CD4-positive, alpha-beta T cell treated with Interleukin-15 for 4 hours (primary cell): ENCODE data around the gene C1orf159.
"Not testable (repeated sequence)": the region's sequence is repeated elsewhere in the genome, so short reads cannot be mapped to it uniquely, and the experiment has no call there.

Source experiments
- DNase-seq: peaks from one replicate; pipeline ENCODE4 v3.0.0-alpha.2; 2020; ENCODE audit warnings: low spot score

The C1orf159 gene

GRCh38 chr1:1081311-1082238 lies 34.3 kb downstream of the C1orf159 start:
- DNase-seq, result no peak

GRCh38 chr1:1080951-1081310 lies 35.0 kb downstream of the C1orf159 start:
- no peak for DNase-seq

- no peak for DNase-seq
These were observed 35.6 kb downstream of the C1orf159 start for GRCh38 chr1:1080122-1080757.

GRCh38 chr1:1079408-1080121 lies 36.3 kb downstream of the C1orf159 start:
- DNase-seq, result peak; percentile 6

GRCh38 chr1:1077396-1077795 lies 38.5 kb downstream of the C1orf159 start:
- DNase-seq, result not testable (repeated sequence)

- DNase-seq, result no peak
These were observed 40.5 kb downstream of the C1orf159 start for GRCh38 chr1:1075148-1075935.

GRCh38 chr1:1074631-1075147 lies 41.2 kb downstream of the C1orf159 start:
- no peak for DNase-seq

GRCh38 chr1:1073743-1074587 lies 41.9 kb downstream of the C1orf159 start, which contains the start of gene RNF223:
Gene RNF223 (minus strand): TSS chr1:1074306. CDS start chr1:1072566, 1,740 bp downstream.
- DNase-seq, result no peak

GRCh38 chr1:1072849-1073742 lies 42.8 kb downstream of the C1orf159 start:
- no peak for DNase-seq

- DNase-seq, result no peak
These were observed 43.5 kb downstream of the C1orf159 start for GRCh38 chr1:1072299-1072848.

- no peak for DNase-seq
These were observed 44.2 kb downstream of the C1orf159 start for GRCh38 chr1:1071486-1072298.

GRCh38 chr1:1069711-1070676 lies 45.9 kb downstream of the C1orf159 start:
- DNase-seq, result no peak

- DNase-seq, result peak; percentile 88
These were observed 46.7 kb downstream of the C1orf159 start for GRCh38 chr1:1069056-1069710.

- DNase-seq, result peak; percentile 49
These were observed 47.3 kb downstream of the C1orf159 start for GRCh38 chr1:1068517-1069055.

GRCh38 chr1:1067860-1068516 lies 47.9 kb downstream of the C1orf159 start:
- no peak for DNase-seq
